A549 treated with GW870086 at 1 μM for 4 hours (cell line): ENCODE measurements around the gene DHX57. TPM values are rescaled to one million over a fixed set of nuclear protein-coding genes. Genes with fewer than 3 reads are reported as not detected.

ENCODE experiments used
- total RNA-seq: library from RNA; stranded (reverse); fragments of 200-300 nt; extraction: Qiagen RNA extraction; gene quantifications from 5 replicates; pipeline ENCODE4 v1.2.3, GENCODE V29; 2022; ENCODE audit warnings: low read depth

The DHX57 gene, protein sequence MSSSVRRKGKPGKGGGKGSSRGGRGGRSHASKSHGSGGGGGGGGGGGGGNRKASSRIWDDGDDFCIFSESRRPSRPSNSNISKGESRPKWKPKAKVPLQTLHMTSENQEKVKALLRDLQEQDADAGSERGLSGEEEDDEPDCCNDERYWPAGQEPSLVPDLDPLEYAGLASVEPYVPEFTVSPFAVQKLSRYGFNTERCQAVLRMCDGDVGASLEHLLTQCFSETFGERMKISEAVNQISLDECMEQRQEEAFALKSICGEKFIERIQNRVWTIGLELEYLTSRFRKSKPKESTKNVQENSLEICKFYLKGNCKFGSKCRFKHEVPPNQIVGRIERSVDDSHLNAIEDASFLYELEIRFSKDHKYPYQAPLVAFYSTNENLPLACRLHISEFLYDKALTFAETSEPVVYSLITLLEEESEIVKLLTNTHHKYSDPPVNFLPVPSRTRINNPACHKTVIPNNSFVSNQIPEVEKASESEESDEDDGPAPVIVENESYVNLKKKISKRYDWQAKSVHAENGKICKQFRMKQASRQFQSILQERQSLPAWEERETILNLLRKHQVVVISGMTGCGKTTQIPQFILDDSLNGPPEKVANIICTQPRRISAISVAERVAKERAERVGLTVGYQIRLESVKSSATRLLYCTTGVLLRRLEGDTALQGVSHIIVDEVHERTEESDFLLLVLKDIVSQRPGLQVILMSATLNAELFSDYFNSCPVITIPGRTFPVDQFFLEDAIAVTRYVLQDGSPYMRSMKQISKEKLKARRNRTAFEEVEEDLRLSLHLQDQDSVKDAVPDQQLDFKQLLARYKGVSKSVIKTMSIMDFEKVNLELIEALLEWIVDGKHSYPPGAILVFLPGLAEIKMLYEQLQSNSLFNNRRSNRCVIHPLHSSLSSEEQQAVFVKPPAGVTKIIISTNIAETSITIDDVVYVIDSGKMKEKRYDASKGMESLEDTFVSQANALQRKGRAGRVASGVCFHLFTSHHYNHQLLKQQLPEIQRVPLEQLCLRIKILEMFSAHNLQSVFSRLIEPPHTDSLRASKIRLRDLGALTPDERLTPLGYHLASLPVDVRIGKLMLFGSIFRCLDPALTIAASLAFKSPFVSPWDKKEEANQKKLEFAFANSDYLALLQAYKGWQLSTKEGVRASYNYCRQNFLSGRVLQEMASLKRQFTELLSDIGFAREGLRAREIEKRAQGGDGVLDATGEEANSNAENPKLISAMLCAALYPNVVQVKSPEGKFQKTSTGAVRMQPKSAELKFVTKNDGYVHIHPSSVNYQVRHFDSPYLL (N-terminal part only)
- total RNA-seq = 18.3 to 21.8 TPM (median 20.5 TPM) in 5 replicates

DNA sequence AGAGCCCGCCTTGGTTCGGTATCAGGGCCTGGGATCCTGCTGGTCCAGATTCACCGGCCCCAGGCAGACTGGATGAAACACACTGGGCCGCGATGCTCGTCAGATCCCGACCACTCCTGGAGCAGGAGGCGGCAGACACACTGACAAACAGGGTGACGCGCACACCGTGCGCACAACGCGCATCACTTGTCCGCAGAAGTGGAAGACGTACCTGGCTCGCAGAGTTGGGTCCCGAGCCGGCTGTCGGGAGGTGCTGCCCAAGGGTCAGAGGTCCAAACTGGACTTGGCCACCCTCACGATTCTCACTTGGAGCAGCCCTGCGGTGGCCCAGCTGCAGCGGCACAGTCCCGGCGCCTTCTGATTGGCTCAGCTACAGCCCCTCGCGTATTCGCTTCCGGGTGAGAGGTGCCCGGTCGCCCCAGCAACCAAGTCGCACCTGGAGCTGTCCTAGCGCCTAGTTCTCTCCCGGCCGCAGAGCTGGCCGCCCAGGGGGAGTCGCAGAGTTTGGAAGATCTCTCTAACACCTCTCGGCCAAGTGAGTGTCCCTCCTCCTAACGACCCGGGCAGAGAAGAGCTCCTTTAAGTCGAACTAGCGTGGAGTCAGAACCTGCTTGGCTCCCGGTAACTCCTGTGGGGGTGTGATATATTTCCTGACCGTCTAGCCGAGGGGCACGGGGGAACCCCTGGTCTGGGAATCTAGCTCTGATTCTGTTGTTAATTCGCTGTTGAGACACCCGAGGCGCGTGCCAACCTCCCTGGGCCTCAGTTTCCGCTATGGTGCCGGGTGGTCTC, at the start of gene DHX57, which contains the start of gene MORN2:
DHX57 (minus strand) TSS at position 359 of the 792 bp plus-strand sequence. CDS start 7,529 bp downstream, outside the sequence.
MORN2 (plus strand) TSS at position 401 of the 792 bp plus-strand sequence.

DNA sequence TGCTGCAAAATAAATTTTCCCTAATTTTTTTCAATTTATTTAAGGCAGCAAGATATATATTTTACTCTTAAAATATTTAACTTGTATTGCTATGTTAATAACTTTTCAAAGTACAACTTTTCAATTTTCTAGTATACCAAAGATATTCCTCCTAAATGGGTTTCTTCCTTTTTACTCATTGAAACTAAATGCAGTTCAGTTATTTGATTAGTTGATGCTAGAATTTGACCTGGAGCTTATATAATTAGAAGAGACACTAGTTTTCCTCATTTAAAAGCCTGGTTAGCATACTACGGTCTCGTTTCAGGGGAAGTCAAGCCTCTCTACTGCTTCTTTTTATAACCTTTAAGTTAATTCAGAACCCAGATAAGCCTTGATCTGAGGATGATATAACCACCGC, 13.8 kb upstream of the DHX57 start, which contains the start of gene ARHGEF33:
ARHGEF33 (plus strand) TSS at position 301 of the 400 bp plus-strand sequence. CDS start 29,573 bp downstream, outside the sequence.

DNA sequence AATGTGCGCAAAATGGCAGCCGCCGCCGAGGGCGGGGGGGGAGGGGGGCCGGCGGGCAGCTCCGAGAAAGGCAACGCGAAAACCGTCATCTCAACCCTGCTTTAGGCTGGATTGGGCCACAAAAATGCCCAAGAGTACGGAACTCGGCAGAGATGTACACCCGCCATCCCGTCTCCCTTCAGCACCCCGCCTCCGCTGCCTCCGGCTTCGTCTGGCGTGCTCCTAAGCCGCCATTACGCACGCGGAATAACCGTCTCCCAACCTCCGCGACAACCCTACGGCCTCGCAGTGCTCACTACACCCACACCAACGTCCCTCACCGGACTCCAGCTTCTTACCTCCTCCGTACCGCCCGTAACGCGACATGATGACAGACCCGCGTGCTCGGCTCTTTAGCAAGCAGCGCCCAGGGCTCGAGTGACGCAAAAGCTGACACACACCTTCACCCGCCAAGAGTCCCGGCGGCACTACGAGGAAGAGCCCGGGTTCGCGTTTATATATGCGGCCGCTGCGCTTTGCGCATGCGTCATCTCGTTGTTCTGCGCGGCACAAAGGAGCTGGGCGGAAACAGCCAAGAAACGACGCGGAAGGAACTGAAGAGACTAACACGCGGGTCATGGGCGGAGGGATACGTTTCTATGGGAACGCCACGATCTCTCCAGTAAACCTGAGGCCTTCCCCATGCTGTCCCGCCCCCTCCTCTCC, 124.7 kb downstream of the DHX57 start, which contains the start of gene SRSF7:
SRSF7 (minus strand) TSS at position 471 of the 705 bp plus-strand sequence; CDS start at position 366, 105 bp downstream.

Other genes starting within 250 kb of the DHX57 start
- gene GALM, start 209.8 kb downstream of the DHX57 start, total RNA-seq = 15.7 to 17.8 TPM (median 16.8 TPM) in 5 replicates
- gene SRSF7, start 124.6 kb downstream of the DHX57 start, total RNA-seq = 303 to 407 TPM (median 345 TPM) in 5 replicates
- 35.5 to 44.3 TPM (median 40.0 TPM) in 5 replicates for gene GEMIN6, start 97.7 kb downstream of the DHX57 start, total RNA-seq
- gene MORN2, start within 50 bp of the DHX57 start, total RNA-seq = 37.3 to 46.6 TPM (median 41.8 TPM) in 5 replicates
- 0.02 TPM in 1 of 5 replicates, not detected in the others for gene ARHGEF33, start 13.9 kb upstream of the DHX57 start, total RNA-seq
- 11.7 to 17.3 TPM (median 15.6 TPM) in 5 replicates for gene SOS1, start 245.1 kb upstream of the DHX57 start, total RNA-seq